Stimulated activated naive CD4-positive, alpha-beta T cell treated with Interleukin-2 at 50 U/mL for 16 hours (primary cell): Measurements from ENCODE around the gene CGB5.
"Not testable (repeated sequence)": the region's sequence is repeated elsewhere in the genome, so short reads cannot be mapped to it uniquely, and the experiment has no call there.

Experiments
- DNase-seq: peaks from one replicate; lab custom pipeline; 2025; lab: John Stamatoyannopoulos, UW

Gene CGB5

DNA sequence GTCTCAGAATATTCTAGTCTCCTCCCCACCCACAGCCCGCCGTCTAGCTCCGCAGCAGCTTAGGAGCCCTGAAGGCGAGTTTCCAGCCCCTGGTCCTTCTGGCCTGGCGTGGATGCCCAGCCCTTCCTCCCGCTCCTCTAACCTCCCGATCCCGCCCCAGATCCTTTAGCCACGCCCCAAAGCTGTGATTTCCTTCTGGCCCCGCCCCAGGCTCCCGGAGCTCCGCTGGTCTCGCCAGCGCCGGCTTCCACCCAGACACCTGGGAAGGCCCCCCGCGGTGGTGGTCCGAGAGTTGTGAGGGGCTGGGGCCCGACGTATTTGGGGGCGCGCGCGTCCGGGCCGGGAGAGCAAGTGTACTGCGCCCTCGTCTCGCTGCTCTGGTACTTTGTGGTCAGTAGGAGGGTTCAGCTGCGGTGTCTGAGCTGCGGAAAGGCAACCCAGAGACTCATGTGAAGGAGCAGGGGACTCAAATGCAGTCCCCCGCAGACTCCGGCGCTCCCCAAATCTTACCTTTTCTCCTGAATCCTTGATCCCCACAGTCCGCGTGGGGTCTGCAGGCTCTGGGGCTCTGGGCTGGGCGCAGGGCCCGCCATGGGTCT lies 14.1 kb downstream of the CGB5 start, which contains the start of gene CGB7:
Gene CGB7 (minus strand): TSS at position 114 of the 599 bp plus-strand sequence. CDS start 2,374 bp downstream, outside the sequence.
- DNase-seq = peak; percentile 16

DNA sequence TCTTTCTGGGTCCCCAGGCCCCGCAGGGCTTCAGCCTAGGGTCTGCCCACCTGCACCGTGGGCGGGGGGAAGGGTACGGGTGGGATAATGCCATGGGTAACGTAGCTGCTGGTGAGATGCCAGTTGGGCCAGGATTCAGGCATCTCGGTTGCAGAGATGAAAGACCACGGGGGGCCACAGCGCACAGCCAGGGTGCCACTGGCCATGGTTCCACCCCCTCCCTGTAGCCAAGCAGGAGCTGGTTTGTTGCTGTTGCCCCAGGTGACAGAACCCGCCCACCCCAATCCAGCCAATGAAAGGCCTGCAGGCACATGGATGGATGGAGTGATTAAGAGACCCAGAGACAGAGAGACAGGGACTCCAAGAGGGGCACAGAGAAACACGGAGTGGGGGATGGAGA lies 14.9 kb downstream of the CGB5 start:
- no peak for DNase-seq

DNA sequence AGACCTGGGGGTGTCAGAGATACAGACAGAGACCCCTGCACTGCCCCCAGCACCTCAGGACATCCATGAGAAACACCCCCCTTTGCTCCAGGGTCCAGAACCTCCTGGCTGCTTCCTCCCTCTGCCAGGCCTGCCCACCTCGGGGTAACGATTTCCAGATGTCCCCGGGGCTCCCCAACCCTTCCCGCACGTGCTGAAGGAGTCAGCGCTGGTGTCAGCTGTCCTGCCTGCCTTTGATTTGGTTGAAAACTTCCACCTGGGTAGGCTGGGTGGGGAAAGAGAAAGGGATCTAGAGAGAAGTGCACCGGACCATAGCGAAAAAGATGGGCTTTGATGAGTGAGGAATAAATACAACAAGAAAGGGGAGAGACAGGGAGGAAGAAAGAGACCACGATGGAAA lies 15.4 kb downstream of the CGB5 start:
- no peak for DNase-seq

DNA sequence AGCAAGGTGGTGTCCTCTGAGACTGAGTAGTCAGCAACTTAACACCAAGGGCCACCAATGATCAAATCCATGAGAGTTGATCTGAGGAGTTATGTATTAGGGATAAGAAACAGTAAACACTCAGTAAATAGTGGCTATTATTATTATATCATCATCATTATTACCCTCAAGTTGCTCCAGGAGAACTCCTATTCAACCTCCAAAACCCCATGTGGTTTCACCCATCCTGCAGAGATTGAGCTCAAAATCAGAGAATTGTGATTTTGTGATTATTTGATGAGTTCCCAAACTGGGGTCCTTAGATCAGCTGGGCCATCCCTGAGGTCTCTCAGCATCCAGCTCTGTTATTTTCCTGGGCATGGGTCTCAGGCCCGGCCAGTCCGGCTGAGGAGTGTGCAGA lies 17.4 kb downstream of the CGB5 start:
- no peak for DNase-seq

DNA sequence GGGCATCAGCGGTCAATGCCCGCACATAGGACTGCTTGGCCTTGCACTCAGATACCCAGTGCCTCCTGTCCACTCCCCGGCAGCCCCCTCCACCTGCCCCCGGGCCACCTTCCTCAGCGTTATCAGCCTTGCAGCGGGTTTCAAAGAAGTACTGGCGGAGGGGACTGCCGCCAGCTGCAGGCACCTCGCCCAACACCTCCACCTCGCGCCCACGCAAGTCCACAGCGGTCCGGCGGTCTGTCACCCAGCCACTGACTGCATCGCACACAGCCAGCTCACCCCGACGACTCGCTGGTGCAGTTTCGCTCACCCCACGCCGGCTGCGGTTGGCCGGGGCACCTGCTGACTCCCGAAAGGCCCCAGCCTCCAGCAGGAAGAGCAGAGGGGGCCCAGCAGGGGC lies 17.8 kb downstream of the CGB5 start:
- no peak for DNase-seq

DNA sequence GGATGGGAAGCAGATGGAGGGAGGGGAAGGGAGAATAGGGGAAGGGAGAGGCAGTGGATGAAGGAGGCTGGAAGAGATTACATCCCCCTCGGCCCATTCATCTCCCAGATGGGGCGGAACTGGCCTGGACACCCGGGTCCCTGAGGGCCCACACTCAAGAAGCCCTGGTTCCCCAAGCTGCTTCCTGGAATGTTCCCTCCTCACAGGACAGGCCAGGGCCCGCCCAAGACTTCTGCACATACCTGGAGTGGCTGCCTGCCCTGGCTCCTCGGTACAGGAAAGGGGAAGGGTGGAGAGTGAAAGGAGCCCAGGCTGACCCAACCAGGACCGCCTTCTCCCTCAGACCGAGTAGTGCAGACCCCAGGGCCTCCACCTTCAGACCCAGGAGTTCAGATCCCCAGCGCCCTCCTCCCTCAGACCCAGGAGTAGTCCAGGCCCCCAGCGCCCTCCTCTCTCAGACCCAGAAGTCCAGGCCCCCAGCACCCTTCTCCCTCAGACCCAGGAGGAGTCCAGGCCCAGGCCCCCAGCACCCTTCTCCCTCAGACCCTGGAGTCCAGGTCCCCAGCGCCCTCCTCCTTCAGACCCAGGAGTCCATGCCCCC lies 20.5 kb downstream of the CGB5 start:
- no peak for DNase-seq

DNA sequence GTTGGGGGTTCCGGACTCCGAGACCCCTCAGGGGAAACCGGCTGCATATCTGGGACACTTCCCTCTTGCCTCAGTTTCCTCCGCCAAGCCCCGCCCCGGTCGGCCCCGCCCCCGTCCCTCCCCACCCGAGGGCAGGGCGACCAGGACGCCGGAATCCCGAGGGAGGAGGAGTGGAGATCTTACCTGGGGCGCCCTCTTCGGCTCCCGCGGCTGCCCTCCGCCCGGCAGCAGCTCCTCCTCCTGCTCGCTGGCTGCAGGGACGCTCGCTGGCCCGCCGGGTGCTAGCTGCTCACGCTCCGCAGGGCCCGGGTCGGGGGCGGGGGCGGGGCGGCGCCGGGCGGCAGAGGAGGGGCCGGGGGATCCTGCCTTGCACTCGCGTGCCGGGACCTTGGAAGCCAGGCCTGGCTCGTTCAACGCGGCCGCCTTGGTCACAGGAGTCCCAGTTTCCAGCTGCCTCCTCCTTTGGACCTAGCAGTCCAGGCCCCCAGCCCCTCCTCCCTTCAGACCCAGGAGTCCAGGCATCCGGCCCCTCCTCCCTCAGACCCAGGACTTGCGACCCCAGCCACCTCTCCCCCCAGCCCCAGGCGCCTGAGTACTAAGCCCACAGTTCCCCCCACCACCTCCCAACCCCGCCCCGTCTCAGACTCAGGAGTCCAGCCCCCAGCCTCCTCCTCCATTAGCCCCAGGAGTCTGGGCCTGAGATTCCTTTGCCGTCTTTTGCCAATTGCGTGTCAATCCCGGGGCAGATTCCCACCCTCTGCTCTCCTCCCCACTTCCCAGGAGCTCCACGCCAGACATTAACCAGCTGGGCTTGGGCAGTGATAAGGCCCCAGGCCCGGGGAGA lies 21.3 kb downstream of the CGB5 start, which contains the start of gene NTF4:
Gene NTF4 (minus strand): TSS at position 51 of the 844 bp plus-strand sequence. CDS start 2,821 bp downstream, outside the sequence.
- DNase-seq = no peak

DNA sequence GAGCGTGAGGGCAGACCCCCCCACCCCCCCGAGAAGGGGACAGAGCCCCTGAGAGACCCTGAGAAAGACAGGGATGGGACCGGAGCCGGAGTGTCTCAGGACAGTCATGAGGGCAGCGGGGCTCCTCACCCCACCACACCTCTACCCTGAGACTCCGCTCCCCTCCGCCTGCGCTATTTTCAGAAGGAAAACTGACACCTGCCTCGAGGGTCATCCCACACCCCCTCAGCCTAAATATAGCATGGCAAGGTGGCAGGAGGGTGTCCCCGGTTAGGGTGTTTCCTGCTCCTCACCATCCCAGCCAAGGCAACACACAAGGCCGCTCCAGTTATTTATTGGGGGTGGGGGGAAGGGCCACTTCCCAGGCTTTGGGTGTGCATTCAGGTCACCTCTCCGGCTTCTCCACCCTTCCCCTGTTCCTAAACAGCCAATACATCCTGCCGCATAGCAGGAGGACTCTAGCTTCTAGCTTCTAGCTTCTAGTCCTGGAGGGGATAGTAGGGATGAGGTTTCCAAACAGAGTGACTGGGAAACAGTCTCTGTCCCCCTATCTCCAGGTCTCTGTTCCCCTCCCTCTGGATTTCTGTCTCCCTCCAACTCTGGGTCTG lies 22.4 kb downstream of the CGB5 start:
- DNase-seq = no peak

DNA sequence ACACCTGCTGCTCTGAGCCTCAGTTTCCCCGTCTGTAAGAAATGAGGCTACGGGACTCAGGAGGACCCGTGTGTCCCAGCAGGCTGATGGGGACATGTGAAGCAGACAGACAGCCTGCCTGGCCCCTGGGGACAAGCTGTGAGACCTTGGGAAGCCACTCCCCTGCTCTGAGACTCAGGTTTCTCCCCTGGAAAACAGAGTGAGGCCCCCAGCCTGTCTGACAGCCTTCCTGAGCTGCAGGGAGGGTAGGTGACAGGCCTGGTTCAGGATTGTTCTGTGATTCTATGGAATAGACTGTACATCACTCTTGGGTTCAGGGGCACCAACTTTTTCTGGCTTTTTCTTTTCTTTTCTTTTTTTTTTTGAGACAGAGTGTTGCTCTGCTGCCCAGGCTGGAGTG lies 23.9 kb downstream of the CGB5 start:
- DNase-seq = no peak

DNA sequence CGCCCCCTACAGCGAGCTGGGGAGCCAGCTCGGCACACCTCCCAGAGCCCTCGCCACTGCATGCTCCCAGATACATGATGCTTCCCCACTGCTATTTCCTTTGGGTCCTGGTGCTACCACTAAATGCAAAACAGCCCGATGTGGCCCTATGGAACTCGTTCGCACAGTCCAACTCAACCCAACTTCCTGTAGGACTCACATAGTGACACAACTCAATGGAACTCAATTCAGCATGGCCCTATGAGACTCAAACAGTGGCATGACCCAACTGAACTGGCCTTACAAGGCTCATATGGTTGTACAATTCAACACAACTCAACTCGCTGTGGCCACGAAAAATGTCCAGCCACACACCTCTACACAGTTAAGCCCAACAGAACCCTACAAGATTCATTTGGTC lies 25.4 kb downstream of the CGB5 start:
- no peak for DNase-seq

DNA sequence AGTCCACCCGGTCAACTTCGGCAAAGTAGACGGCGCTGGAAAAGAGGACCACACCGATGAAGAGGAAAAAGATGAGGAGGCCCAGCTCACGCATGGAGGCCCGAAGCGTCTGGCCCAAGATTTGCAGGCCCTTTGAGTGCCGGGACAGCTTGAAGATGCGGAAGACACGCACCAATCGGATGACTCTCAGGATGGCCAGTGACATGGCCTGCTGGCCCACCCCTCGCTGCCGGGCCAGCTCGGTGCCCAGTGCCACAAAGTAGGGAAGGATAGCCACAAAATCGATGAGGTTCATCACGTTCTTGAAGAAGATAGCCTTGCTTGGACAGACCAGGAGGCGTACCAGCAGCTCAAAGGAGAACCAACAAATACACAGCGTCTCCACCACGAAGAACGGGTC lies 26.8 kb downstream of the CGB5 start:
- no peak for DNase-seq

DNA sequence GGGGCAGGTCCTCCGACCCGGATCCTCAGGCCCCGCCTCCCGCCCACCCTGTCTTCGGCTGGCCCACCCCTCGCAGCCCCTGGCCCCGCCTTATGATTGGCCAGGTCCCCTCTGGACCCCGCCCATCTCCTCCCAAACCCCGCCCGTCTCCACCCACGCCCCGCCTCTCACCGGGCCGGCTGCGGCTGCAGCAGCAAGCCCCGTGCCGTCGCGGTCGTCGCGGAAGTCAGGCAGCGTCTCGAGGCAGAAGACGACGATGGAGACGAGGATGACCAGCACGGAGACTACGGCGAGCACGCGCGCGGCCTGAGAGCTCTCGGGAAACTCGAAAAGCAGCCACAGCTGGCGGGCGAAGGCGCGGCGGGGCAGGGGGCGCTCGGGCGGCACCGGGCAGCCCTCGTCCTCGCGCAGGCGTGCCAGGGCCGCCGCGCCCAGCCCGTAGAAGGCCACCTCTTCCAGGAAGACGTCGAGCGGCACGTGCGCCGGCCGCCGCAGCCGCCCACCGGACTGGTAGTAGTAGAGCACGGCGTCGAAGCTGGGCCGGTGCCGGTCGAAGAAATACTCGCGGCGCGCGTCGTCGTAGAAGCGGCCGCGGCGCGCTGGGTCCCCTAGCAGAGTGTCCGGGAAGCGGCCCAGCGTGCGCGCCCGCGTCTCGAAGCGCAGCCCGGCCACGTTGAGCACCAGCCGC lies 28.4 kb downstream of the CGB5 start:
- no peak for DNase-seq

DNA sequence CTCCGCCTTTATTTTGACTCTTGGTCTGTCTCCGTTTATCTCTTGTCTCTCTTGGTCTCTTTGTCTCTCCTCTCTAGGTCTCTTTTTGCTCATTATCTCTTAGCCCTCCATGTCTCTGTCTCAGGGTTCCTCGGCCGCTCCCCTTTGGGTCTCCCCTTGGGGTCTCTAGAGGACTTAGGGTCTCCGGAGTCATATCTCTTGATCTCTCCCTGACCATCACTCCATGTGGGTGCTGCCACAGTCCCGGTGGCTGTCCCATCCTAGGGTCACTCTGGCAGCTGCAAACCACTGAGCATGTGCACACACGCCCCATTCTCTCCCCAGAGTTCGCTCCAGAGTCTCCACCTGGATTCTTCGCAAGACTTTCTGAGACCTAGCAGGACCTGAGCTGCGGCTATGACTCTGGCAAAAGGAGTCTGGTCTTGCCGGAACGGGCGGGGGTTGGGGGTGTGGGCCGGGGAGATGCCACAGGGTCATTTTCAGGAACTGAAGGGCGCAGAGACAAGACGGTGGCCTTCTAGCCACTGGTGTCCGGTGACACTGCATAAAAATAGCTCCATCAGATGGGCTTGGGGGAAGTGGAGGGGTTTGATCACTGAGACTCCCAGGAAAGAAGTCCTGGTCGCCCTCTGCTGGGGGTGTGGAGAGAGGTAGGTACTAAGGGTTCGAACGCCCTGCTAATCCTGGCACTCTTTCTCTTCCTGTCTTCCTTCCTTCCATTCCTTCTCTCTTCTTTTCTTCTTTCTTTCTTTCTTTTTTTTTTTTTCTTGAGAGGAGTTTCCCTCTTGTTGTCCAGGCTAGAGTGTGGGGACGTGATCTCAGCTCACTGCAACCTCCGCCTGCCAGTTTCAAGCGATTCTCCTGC lies 30.1 kb downstream of the CGB5 start:
- no peak for DNase-seq

DNA sequence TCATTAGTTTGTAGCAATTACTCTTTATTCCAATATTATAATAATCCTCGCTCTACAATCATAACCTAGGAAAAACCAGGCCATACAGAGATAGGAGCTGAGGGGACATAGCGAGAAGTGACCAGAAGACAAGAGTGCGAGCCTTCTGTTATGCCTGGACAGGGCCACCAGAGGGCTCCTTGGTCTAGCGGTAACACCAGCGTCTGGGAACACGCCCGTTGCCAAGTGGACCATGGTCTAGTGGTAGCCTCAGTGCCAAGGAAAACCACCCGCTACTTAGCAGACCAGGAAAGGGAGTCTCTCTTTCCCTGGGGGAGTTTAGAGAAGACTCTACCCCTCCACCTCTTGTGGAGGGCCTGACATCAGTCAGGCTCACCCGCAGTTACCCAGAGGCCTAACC lies 31.2 kb downstream of the CGB5 start:
- DNase-seq = not testable (repeated sequence)

DNA sequence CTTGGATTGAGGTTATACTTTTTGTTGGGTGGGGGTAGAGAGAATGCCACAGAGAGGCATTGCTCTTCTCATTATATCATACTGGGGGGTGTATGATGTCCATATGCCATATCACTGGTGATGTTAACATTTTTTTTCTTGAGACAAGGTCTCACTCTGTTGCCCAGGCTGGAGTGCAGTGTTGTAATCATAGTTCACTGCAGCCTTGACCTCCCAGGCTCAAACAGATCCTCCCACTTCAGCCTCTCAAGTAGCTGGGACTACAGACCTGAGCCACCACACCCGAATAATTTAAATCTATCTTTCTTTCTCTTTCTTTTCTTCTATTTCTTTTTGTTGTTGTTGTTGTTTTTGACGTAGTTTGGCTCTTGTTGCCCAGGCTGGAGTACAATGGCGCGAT lies 36.7 kb downstream of the CGB5 start:
- no peak for DNase-seq

DNA sequence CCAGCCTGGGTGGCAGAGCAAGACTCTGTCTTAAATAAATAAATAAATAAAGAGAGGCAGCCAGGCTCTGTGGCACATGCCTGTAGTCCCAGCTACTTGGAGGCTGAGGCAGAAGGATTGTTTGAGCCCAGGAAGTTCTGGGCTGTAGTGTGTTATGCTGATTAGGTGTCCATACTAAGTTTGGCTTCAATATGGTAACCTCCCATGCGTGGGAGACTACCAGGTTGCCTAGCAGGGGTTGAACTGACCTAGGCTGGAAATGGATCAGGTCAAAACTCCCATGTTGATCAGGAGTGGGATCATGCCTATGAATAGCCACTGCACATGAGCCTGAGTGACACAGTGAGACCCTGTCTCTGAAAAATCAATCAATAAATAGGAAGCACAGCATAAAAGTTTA lies 37.6 kb downstream of the CGB5 start:
- DNase-seq = no peak

DNA sequence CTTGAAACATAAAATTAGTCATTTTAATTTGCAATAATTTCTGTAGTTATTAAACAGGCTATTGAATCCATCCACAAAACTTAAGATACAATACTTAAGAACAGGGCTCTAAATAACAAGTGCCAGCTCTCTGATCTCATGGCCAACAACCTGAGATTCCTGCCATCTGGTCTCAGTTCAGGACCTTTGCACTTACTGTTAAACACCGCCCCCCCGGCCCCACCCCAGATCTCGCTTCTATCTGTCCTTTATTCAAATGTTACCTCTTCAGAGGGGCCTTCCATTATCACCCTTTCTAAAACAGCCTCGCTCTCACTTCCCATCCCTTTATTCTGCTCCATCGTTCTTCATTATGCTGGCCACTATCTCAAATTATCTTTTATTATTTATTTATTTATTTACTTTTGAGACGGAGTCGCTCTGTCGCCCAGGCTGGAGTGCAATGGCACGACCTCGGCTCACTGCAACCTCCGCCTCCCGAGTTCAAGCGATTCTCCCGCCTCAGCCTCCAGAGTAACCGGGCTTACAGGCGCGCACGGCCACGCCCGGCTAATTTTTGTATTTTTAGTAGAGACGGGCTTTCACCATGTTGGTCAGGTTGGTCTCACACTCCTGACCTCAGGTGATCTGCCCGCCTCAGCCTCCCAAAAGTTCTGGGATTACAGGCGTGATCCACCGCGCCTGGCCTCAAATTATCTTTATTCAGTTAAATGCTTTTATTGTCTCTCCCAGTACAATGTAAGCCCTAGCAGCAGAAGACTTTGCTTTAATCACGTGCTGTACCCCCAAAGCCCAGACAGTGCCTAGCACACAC lies 40.8 kb downstream of the CGB5 start:
- DNase-seq = no peak

DNA sequence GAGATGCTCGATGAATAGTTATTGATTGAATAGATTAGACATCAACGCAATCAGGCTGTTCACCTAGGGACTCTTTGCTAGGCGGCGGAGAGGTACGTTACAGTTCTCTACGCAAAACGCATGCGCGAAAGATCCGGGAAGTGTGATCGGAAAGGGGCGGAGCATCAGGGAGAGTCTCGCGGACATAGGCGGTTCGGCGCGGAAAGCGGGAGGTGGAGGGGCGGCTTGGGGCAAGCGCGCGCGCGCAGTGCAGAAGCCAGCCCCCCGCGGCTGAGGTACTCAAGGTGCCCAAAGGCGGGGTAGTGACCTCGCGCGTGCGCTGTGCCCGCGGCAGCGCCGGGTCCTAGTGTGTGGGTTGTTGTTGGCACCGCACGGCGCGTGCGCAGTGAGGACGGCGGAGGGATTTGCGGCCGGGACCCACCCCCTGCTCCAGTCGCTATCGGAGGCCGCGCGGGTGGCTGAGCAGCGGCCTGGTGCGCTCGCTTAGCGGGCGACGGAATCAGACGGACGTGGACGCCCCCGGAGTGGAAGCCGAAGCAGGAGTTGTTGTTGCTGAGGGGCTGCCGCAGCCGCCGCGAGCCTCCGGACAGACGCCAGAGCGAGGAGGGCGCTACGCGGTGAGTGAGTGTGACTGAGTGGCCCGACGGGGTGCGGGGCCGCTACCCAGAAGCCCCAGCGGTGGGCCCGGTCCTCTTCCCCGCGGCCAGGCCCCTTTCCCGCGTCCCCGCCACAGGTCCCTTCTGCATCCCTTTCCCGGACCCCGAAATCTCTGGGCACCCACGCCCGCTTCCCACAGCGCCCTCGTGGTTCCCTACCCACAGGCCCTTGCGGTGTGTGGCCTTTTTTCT lies 41.6 kb downstream of the CGB5 start, which contains the start of gene SNRNP70:
Gene SNRNP70 (plus strand): TSS at position 432 of the 848 bp plus-strand sequence. CDS start 964 bp downstream, outside the sequence.
- peak; percentile 96 for DNase-seq

DNA sequence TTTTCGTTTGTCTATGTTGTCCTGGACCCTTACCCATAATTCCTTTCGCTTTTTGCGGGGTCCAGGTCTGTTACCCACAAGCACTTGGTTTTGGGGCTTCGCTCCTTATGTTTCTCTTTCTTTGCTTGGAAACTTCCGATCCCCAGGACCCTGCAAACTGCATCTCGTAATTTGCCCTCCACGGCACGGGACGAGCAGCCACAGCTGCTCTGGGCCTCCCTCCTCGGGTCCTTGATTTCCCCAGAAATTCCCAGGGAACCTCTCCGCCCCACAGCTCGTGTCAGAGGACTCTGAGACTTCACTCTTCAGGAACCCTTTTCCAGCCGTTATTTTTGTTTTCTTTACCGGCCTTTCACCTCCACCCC lies 42.2 kb downstream of the CGB5 start:
- no peak for DNase-seq
